HEK293 (cell line): ENCODE data around the gene UBA52.

Experiments used
- AEBP2 ChIP-seq: fragments of 450-650 bp; formaldehyde crosslinking; IDR thresholded peaks from 2 replicates; pipeline ENCODE4 v1.5.1; 2016; ENCODE audit warnings: missing biosample characterization, missing genetic modification characterization, borderline replicate concordance
- CTCF ChIP-seq: fragments of 450-650 bp; formaldehyde crosslinking; IDR thresholded peaks from 2 replicates; pipeline ENCODE4 v1.5.1; 2016; ENCODE audit warnings: missing biosample characterization, missing genetic modification characterization
- GFI1B ChIP-seq: fragments of 450-650 bp; formaldehyde crosslinking; IDR thresholded peaks from 2 replicates; pipeline ENCODE4 v1.5.1; 2016; ENCODE audit warnings: missing biosample characterization, missing genetic modification characterization
- HIC1 ChIP-seq: fragments of 450-650 bp; formaldehyde crosslinking; IDR thresholded peaks from 2 replicates; pipeline ENCODE4 v1.5.1; 2016; ENCODE audit warnings: missing biosample characterization, missing genetic modification characterization
- OVOL3 ChIP-seq: fragments of 450-650 bp; formaldehyde crosslinking; IDR thresholded peaks from 2 replicates; pipeline ENCODE4 v1.5.1; 2016; ENCODE audit warnings: missing biosample characterization, missing genetic modification characterization
- PRDM10 ChIP-seq: fragments of 450-650 bp; formaldehyde crosslinking; IDR thresholded peaks from 2 replicates; pipeline ENCODE4 v1.5.1; 2016; ENCODE audit warnings: missing biosample characterization, missing genetic modification characterization
- SCRT2 ChIP-seq: fragments of 450-650 bp; formaldehyde crosslinking; IDR thresholded peaks from 2 replicates; pipeline ENCODE4 v1.5.1; 2016; ENCODE audit warnings: missing biosample characterization, missing genetic modification characterization
- SETDB1 ChIP-seq: IDR thresholded peaks from one replicate; pipeline ENCODE4 v1.6.1; 2017; ENCODE audit warnings: mild to moderate bottlenecking, low read length, moderate library complexity, mixed read lengths; ENCODE audit not compliant: insufficient read length
- SP3 ChIP-seq: fragments of 450-650 bp; formaldehyde crosslinking; IDR thresholded peaks from 2 replicates; pipeline ENCODE4 v1.5.1; 2016; ENCODE audit warnings: missing biosample characterization, missing genetic modification characterization
- ZBTB20 ChIP-seq: fragments of 450-650 bp; formaldehyde crosslinking; IDR thresholded peaks from 2 replicates; pipeline ENCODE4 v1.5.1; 2016; ENCODE audit warnings: missing biosample characterization, missing genetic modification characterization
- ZFP41 ChIP-seq: fragments of 450-650 bp; formaldehyde crosslinking; IDR thresholded peaks from 2 replicates; pipeline ENCODE4 v1.5.1; 2016; ENCODE audit warnings: missing biosample characterization, missing genetic modification characterization, borderline replicate concordance
- ZNF146 ChIP-seq: fragments of 450-650 bp; formaldehyde crosslinking; IDR thresholded peaks from 2 replicates; pipeline ENCODE4 v1.5.1; 2016; ENCODE audit warnings: missing biosample characterization, missing genetic modification characterization
- ZNF214 ChIP-seq: fragments of 450-650 bp; formaldehyde crosslinking; IDR thresholded peaks from 2 replicates; pipeline ENCODE4 v1.5.1; 2017; ENCODE audit warnings: missing biosample characterization, mild to moderate bottlenecking, missing genetic modification characterization, borderline replicate concordance
- ZNF366 ChIP-seq: fragments of 450-650 bp; formaldehyde crosslinking; conservative IDR thresholded peaks from 2 replicates; pipeline ENCODE4 v1.5.1; 2016; ENCODE audit warnings: missing biosample characterization, missing genetic modification characterization
- ZNF426 ChIP-seq: fragments of 450-650 bp; formaldehyde crosslinking; IDR thresholded peaks from 2 replicates; pipeline ENCODE4 v1.5.1; 2017; ENCODE audit warnings: missing biosample characterization, missing genetic modification characterization, mild to moderate bottlenecking, inconsistent platforms, moderate library complexity
- ZNF473 ChIP-seq: fragments of 450-650 bp; formaldehyde crosslinking; IDR thresholded peaks from 2 replicates; pipeline ENCODE4 v1.5.1; 2017; ENCODE audit warnings: missing biosample characterization, missing genetic modification characterization
- ZNF514 ChIP-seq: fragments of 450-650 bp; formaldehyde crosslinking; IDR thresholded peaks from 2 replicates; pipeline ENCODE4 v1.5.1; 2016; ENCODE audit warnings: missing biosample characterization, missing genetic modification characterization
- ZNF621 ChIP-seq: fragments of 450-650 bp; formaldehyde crosslinking; IDR thresholded peaks from 2 replicates; pipeline ENCODE4 v1.5.1; 2017; ENCODE audit warnings: missing biosample characterization, missing genetic modification characterization
- ZNF623 ChIP-seq: fragments of 450-650 bp; formaldehyde crosslinking; IDR thresholded peaks from 2 replicates; pipeline ENCODE4 v1.5.1; 2016; ENCODE audit warnings: missing biosample characterization, missing genetic modification characterization
- ZNF664 ChIP-seq: fragments of 450-650 bp; formaldehyde crosslinking; IDR thresholded peaks from 2 replicates; pipeline ENCODE4 v1.5.1; 2016; ENCODE audit warnings: missing biosample characterization, missing genetic modification characterization
- TF ChIP-seq, protein P1 (sequence below): fragments of 450-650 bp; formaldehyde crosslinking; IDR thresholded peaks from 2 replicates; pipeline ENCODE4 v1.5.1; 2016; ENCODE audit warnings: missing biosample characterization, missing genetic modification characterization
- TF ChIP-seq, protein P2 (sequence below): fragments of 450-650 bp; formaldehyde crosslinking; IDR thresholded peaks from 2 replicates; pipeline ENCODE4 v1.5.1; 2017; ENCODE audit warnings: missing biosample characterization, missing genetic modification characterization
- TF ChIP-seq, protein P3 (sequence below): fragments of 450-650 bp; formaldehyde crosslinking; IDR thresholded peaks from 2 replicates; pipeline ENCODE4 v1.5.1; 2016; ENCODE audit warnings: missing biosample characterization, missing genetic modification characterization
- TF ChIP-seq, protein P4 (sequence below): fragments of 450-650 bp; formaldehyde crosslinking; IDR thresholded peaks from 2 replicates; pipeline ENCODE4 v1.5.1; 2016; ENCODE audit warnings: missing biosample characterization, missing genetic modification characterization

Gene UBA52

DNA sequence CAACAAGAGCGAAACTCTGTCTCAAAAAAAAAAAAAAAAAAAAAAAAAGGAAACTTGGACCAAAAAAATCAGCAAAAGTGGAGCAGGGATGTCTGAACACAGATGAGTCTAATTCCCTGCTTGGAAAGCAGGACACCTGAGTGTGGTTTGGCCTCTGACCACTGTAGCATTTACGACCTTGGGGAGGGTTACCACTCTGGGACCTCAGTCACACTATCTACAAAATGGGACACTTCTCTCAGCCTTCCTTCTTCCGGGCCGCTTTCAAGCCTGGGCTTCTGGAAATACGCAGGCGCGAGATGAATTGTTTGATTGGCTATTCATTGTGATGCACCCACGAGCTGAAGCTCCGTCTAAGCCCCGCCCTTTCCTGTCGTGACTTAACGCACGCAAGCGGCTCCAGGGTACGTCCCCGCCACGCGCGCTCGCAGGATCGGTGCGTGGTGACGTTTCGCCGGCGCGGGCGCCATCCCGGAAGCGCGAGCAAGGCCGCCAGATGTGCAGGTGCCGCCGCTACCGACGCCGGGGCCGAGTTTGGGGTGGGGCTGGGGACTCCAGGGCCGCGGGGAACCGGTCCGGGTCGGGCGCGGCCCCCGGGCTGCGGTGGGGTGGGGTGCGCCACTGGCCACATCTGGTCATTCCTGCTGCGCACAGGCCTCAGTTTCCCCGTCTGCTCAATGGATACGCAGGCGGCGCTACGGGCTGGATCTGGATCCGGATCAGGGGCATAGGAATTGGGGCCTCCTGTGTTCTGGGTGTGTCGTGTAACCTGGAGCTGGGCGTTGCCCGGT is 14.1 kb upstream of the UBA52 start, which contains the start of gene KXD1 (continued):
- TF ChIP-seq CTCF (tag by site-specific recombination) (no peak), PRDM10 (tag by site-specific recombination) (no peak), ZNF664 (tag by site-specific recombination) (no peak), ZBTB20 (no peak; the same call in 1 of the 2 replicates), ZFP41 (no peak), ZNF623 (tag by site-specific recombination) (no peak), ZNF214 (tag by site-specific recombination) (no peak), SETDB1 (peak; percentile 44), ZNF621 (tag by site-specific recombination) (no peak), SP3 (peak; percentile 62), SCRT2 (tag by site-specific recombination) (no peak), GFI1B (no peak; the same call in 1 of the 2 replicates), HIC1 (tag by site-specific recombination) (no peak), ZNF473 (tag by site-specific recombination) (no peak), ZNF146 (tag by site-specific recombination) (peak; percentile 15; the same call in 1 of the 2 replicates), ZNF514 (no peak), ZNF426 (tag by site-specific recombination) (no peak), AEBP2 (tag by site-specific recombination) (no peak), ZNF366 (tag by site-specific recombination) (no peak), OVOL3 (tag by site-specific recombination) (no peak)
- TF ChIP-seq, protein P1, sequence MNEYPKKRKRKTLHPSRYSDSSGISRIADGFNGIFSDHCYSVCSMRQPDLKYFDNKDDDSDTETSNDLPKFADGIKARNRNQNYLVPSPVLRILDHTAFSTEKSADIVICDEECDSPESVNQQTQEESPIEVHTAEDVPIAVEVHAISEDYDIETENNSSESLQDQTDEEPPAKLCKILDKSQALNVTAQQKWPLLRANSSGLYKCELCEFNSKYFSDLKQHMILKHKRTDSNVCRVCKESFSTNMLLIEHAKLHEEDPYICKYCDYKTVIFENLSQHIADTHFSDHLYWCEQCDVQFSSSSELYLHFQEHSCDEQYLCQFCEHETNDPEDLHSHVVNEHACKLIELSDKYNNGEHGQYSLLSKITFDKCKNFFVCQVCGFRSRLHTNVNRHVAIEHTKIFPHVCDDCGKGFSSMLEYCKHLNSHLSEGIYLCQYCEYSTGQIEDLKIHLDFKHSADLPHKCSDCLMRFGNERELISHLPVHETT: peak; percentile 86
- TF ChIP-seq, protein P2, sequence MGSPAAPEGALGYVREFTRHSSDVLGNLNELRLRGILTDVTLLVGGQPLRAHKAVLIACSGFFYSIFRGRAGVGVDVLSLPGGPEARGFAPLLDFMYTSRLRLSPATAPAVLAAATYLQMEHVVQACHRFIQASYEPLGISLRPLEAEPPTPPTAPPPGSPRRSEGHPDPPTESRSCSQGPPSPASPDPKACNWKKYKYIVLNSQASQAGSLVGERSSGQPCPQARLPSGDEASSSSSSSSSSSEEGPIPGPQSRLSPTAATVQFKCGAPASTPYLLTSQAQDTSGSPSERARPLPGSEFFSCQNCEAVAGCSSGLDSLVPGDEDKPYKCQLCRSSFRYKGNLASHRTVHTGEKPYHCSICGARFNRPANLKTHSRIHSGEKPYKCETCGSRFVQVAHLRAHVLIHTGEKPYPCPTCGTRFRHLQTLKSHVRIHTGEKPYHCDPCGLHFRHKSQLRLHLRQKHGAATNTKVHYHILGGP (tag by site-specific recombination): no peak
- TF ChIP-seq, protein P3, sequence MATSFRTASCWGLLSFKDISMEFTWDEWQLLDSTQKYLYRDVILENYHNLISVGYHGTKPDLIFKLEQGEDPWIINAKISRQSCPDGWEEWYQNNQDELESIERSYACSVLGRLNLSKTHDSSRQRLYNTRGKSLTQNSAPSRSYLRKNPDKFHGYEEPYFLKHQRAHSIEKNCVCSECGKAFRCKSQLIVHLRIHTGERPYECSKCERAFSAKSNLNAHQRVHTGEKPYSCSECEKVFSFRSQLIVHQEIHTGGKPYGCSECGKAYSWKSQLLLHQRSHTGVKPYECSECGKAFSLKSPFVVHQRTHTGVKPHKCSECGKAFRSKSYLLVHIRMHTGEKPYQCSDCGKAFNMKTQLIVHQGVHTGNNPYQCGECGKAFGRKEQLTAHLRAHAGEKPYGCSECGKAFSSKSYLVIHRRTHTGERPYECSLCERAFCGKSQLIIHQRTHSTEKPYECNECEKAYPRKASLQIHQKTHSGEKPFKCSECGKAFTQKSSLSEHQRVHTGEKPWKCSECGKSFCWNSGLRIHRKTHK (tag by site-specific recombination): no peak
- TF ChIP-seq, protein P4, sequence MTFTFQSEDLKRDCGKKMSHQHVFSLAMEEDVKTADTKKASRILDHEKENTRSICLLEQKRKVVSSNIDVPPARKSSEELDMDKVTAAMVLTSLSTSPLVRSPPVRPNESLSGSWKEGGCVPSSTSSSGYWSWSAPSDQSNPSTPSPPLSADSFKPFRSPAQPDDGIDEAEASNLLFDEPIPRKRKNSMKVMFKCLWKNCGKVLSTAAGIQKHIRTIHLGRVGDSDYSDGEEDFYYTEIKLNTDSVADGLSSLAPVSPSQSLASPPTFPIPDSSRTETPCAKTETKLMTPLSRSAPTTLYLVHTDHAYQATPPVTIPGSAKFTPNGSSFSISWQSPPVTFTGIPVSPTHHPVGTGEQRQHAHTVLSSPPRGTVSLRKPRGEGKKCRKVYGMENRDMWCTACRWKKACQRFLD (tag by site-specific recombination): no peak
